Chondrocyte (in vitro differentiated cells): ENCODE results near the gene ADAMTSL1. TPM values are rescaled to one million over a fixed set of nuclear protein-coding genes. Genes with fewer than 3 reads are reported as not detected.

Experiments
- DNase-seq: peaks from one replicate; pipeline ENCODE4 v3.0.0; 2021; ENCODE audit warnings: mixed read lengths, low spot score
- H3K27ac Mint-ChIP-seq: one replicate; pipeline ENCODE4 v1.8.0; 2021; ENCODE audit warnings: mild to moderate bottlenecking, moderate library complexity, mixed read lengths; ENCODE audit not compliant: unreplicated experiment
- H3K27me3 Mint-ChIP-seq: 2 replicates; pipeline ENCODE4 v1.8.0; 2021; ENCODE audit warnings: low read depth, mixed read lengths
- H3K36me3 Mint-ChIP-seq: 2 replicates; pipeline ENCODE4 v1.8.0; 2021; ENCODE audit warnings: low read depth, mixed read lengths
- H3K4me1 Mint-ChIP-seq: 2 replicates; pipeline ENCODE4 v1.8.0; 2021; ENCODE audit warnings: low read depth, mild to moderate bottlenecking, mixed read lengths
- H3K4me3 Mint-ChIP-seq: one replicate; pipeline ENCODE4 v1.8.0; 2021; ENCODE audit warnings: mild to moderate bottlenecking, moderate library complexity, mixed read lengths; ENCODE audit not compliant: unreplicated experiment
- H3K9me3 Mint-ChIP-seq: 2 replicates; pipeline ENCODE4 v1.8.0; 2021; ENCODE audit warnings: low read depth, mixed read lengths
- CTCF ChIP-seq: fragments of 200-600 bp; sonication (generic); IDR thresholded peaks from 2 replicates; pipeline ENCODE4 v1.5.0; 2021; ENCODE audit warnings: antibody characterized with exemption, mild to moderate bottlenecking, moderate library complexity
- total RNA-seq: library from RNA; stranded (reverse); gene quantifications from 3 replicates; pipeline ENCODE4 v1.2.1, GENCODE V29; 2021

The ADAMTSL1 gene
- total RNA-seq, 1 donor from 2014 or later: 1.0 TPM

GRCh38 chr9:18728642-18729041 lies 254.7 kb downstream of the ADAMTSL1 start:
- no peaks in the 10 kb centered on the region for H3K9me3 Mint-ChIP-seq
- H3K4me3 Mint-ChIP-seq: no peak overlapping the region
- no peaks in the 10 kb centered on the region for H3K27me3 Mint-ChIP-seq
- DNase-seq: no peak
- peaks cover 2% of the 10 kb centered on the region for H3K36me3 Mint-ChIP-seq
- peaks cover 11% of the 10 kb centered on the region for H3K4me1 Mint-ChIP-seq
- TF ChIP-seq CTCF: no peak
- H3K27ac Mint-ChIP-seq: no peak overlapping the region

GRCh38 chr9:18730241-18730640 lies 256.3 kb downstream of the ADAMTSL1 start:
- Mint-ChIP-seq H3K27me3 (no peaks in the 10 kb centered on the region), H3K36me3 (peaks cover 2% of the 10 kb centered on the region), H3K9me3 (no peaks in the 10 kb centered on the region), H3K4me3 (no peak overlapping the region), H3K27ac (no peak overlapping the region), H3K4me1 (peaks cover 11% of the 10 kb centered on the region)
- DNase-seq: no peak
- TF ChIP-seq CTCF: no peak

- H3K36me3 Mint-ChIP-seq: no peaks in the 10 kb centered on the region
These were observed 265.2 kb downstream of the ADAMTSL1 start for GRCh38 chr9:18739127-18739526.

GRCh38 chr9:18739641-18740318 lies 265.8 kb downstream of the ADAMTSL1 start:
- Mint-ChIP-seq H3K4me3 (no peak overlapping the region), H3K4me1 (no peaks in the 10 kb centered on the region), H3K36me3 (no peaks in the 10 kb centered on the region), H3K27ac (no peak overlapping the region), H3K9me3 (peaks cover 2% of the 10 kb centered on the region), H3K27me3 (no peaks in the 10 kb centered on the region)
- TF ChIP-seq CTCF: no peak
- no peak for DNase-seq

More at GRCh38 chr9:18739127-18739526, 265.2 kb downstream of the ADAMTSL1 start:
- TF ChIP-seq CTCF: no peak
- Mint-ChIP-seq H3K27ac (no peak overlapping the region), H3K27me3 (no peaks in the 10 kb centered on the region), H3K4me3 (no peak overlapping the region), H3K9me3 (no peaks in the 10 kb centered on the region), H3K4me1 (no peaks in the 10 kb centered on the region)
- DNase-seq: no peak

GRCh38 chr9:18741359-18741758 lies 267.4 kb downstream of the ADAMTSL1 start:
- no peaks in the 10 kb centered on the region for H3K4me1 Mint-ChIP-seq
- DNase-seq: no peak
- TF ChIP-seq CTCF: no peak

More at GRCh38 chr9:18741359-18741758, 267.4 kb downstream of the ADAMTSL1 start:
- Mint-ChIP-seq H3K9me3 (peaks cover 3% of the 10 kb centered on the region), H3K27ac (no peak overlapping the region), H3K36me3 (no peaks in the 10 kb centered on the region), H3K4me3 (no peak overlapping the region), H3K27me3 (no peaks in the 10 kb centered on the region)
